ENCODE measurements around the gene SLC4A9. TPM values are rescaled to one million over a fixed set of nuclear protein-coding genes. Genes with fewer than 3 reads are reported as not detected.

SLC4A9 gene
- total RNA-seq, 1 experiment from 2014 or later: 0.37 TPM

DNA sequence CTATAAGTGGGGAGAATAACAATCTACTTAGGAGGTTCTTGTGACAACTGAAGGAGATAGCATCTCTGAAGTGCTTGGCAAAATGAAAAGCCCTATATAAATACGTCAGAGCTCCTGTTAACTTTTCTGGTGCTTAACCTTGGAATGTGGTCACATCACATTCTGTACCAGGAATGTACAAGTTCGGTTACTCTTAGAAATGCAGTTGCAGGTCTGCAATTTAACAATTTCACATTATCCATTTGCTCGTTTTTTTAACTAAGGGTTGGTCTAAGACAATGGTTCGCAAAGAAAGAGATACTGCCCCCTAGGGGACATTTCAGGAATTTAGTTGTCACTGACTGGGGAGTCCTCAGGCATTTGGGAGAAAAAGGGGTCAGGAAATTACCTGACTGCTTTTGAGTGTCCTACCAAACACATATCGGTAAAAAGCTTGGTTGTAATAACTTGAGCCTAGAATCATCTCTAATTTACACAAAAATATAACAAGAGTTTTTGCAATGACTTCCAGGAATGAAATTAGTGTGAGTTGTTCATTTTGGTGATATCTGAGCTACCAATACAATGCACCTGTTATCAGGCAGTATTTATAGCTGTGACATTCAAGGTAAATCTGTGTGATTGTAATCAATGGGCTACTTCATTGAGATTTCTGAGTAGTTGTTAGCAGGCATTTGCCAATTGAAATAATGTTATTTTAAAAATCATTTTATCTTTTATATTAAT lies 8.2 kb upstream of the SLC4A9 start:
- TF ChIP-seq, protein P1, sequence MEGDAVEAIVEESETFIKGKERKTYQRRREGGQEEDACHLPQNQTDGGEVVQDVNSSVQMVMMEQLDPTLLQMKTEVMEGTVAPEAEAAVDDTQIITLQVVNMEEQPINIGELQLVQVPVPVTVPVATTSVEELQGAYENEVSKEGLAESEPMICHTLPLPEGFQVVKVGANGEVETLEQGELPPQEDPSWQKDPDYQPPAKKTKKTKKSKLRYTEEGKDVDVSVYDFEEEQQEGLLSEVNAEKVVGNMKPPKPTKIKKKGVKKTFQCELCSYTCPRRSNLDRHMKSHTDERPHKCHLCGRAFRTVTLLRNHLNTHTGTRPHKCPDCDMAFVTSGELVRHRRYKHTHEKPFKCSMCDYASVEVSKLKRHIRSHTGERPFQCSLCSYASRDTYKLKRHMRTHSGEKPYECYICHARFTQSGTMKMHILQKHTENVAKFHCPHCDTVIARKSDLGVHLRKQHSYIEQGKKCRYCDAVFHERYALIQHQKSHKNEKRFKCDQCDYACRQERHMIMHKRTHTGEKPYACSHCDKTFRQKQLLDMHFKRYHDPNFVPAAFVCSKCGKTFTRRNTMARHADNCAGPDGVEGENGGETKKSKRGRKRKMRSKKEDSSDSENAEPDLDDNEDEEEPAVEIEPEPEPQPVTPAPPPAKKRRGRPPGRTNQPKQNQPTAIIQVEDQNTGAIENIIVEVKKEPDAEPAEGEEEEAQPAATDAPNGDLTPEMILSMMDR (IDR thresholded peaks at IDR 0.05; ENCODE audit: unreplicated experiment): peak; percentile 95
- Mint-ChIP-seq H3K4me3 (ENCODE audit: unreplicated experiment) (no peak overlapping the region), H3K27ac (ENCODE audit: low read depth, unreplicated experiment) (no peak overlapping the region), H3K36me3 (ENCODE audit: insufficient read depth, unreplicated experiment) (peaks cover 5% of the 10 kb centered on the region), H3K27me3 (ENCODE audit: insufficient read depth, unreplicated experiment) (no peaks in the 10 kb centered on the region), H3K9me3 (ENCODE audit: unreplicated experiment) (no peaks in the 10 kb centered on the region), H3K4me1 (ENCODE audit: insufficient read depth, unreplicated experiment) (peaks cover 28% of the 10 kb centered on the region)
- BruUV-seq (replicated peaks): no TSS peak
- DNase-seq (ENCODE audit: unreplicated experiment): peak; percentile 92
- ChIA-PET CTCF (interaction anchor here (0.6 to 23.2 kb wide), 90 partner anchors 7 to 1081 kb away, joined by 3 to 1450 read pairs (median 5); partner anchors contain the start of genes PFDN1 and SLC4A9), POLR2A (interaction anchor here (0.6 to 9.6 kb wide), 13 partner anchors 12 to 177 kb away, joined by 3 to 136 read pairs (median 3); partner anchors contain the start of genes ANKHD1, CYSTM1 and PFDN1)
- intact Hi-C loops (cut with micrococcal nuclease): loop anchor here (1.0 kb wide), 1 partner anchor 107 kb away; no protein-coding TSS in a partner anchor

DNA sequence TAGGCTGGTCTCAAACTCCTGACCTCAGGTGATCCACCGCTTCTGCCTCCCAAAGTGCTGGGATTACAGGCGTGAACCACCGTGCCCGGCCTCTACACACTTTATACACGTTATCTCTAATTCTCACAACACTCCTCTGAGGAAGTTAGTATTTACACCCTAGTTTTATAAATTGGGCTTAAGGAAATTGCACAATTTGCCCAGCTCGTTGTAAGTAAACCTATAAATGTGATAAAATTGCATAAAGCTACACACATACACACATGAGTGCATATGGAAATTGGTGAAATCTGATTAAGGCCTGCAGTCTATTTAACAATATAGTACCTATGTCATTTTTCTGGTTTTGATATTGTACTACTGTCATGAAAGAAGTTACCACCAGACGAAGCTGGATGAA lies 4.4 kb upstream of the SLC4A9 start:
- POLR2A ChIA-PET: interaction anchor here (0.6 to 2.3 kb wide), 5 partner anchors 9 to 1845 kb away, joined by 3 to 10 read pairs (median 4); partner anchors contain the start of gene HBEGF
- Mint-ChIP-seq H3K27me3 (ENCODE audit: insufficient read depth, unreplicated experiment) (no peaks in the 10 kb centered on the region), H3K4me3 (ENCODE audit: unreplicated experiment) (no peak overlapping the region), H3K4me1 (ENCODE audit: insufficient read depth, unreplicated experiment) (peaks cover 8% of the 10 kb centered on the region), H3K36me3 (ENCODE audit: insufficient read depth, unreplicated experiment) (no peaks in the 10 kb centered on the region), H3K9me3 (ENCODE audit: unreplicated experiment) (no peaks in the 10 kb centered on the region), H3K27ac (ENCODE audit: low read depth, unreplicated experiment) (no peak overlapping the region)
- TF ChIP-seq, protein P1 (IDR thresholded peaks at IDR 0.05; ENCODE audit: unreplicated experiment): no peak
- CTCF ChIA-PET: interaction anchor here (0.6 to 23.2 kb wide), 11 partner anchors 10 to 441 kb away, joined by 3 to 1450 read pairs (median 3); partner anchors contain the start of gene HBEGF
- BruUV-seq (replicated peaks): no TSS peak
- no peak for DNase-seq (ENCODE audit: unreplicated experiment)
- intact Hi-C loops (cut with micrococcal nuclease): no loop called here

DNA sequence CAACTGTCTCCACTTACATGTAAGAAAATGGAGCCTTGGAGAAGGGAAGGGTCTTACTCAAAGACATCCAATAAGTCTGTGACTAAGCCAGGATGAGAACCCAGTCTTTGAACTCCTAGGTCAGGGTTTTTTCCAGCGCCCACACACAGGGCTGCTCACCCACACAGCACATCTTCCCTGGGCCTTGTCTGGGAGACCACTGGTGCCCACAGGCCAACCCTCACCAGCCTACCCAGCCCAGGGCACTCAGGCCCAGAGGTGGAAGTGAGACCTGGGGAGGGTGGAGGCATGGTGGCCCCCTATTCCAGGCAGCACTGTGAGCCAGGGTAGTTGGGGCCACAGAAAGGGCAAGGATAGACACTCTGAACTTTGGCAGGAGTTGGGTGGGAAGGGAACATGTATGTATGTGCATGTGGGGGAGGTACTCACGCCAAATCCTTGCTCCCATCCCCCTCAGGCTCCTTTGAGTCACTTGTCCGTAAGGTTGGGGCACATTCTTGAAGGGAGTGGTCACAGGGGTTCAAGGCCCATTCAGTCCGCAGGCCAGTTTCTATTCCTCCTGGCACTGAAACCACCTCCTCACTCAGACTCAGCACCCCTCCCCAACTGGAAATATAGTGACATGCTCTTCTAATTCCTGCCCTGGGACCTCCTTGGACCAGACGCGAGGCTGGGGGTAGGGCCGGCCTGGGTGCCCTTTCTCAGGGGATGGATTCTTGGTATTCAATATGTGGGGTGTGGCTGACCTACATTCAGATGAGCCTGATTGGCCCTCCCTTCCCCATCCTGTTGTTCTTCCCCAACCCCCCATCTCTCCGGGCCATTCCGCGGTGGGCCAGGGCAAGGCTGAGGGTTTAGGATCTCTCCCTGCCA lies 2.9 kb upstream of the SLC4A9 start:
- Mint-ChIP-seq H3K27me3 (ENCODE audit: insufficient read depth, unreplicated experiment) (no peaks in the 10 kb centered on the region), H3K36me3 (ENCODE audit: insufficient read depth, unreplicated experiment) (no peaks in the 10 kb centered on the region), H3K4me1 (ENCODE audit: insufficient read depth, unreplicated experiment) (peaks cover 8% of the 10 kb centered on the region), H3K27ac (ENCODE audit: low read depth, unreplicated experiment) (no peak overlapping the region), H3K9me3 (ENCODE audit: unreplicated experiment) (no peaks in the 10 kb centered on the region), H3K4me3 (ENCODE audit: unreplicated experiment) (peak overlapping the region; percentile 33)
- POLR2A ChIA-PET: interaction anchor here (1.0 kb wide), 1 partner anchor 44 kb away, joined by 3 read pairs; the partner anchor contains the start of gene ANKHD1
- TF ChIP-seq, protein P1 (IDR thresholded peaks at IDR 0.05; ENCODE audit: unreplicated experiment): no peak
- CTCF ChIA-PET: interaction anchor here (0.6 to 23.2 kb wide), 6 partner anchors 11 to 128 kb away, joined by 3 to 1450 read pairs (median 3); partner anchors contain the start of gene HBEGF
- intact Hi-C loops (cut with micrococcal nuclease): loop anchor here (1.0 to 2.0 kb wide), 3 partner anchors 11 to 282 kb away; partner anchors contain the start of gene HBEGF
- no peak for DNase-seq (ENCODE audit: unreplicated experiment)
- no TSS peak for BruUV-seq (replicated peaks)

Measured in MCF 10A (cell line).